ELF-1 (cell line): ENCODE results near the gene NAT16.
"Not testable (repeated sequence)": the region's sequence is repeated elsewhere in the genome, so short reads cannot be mapped to it uniquely, and the experiment has no call there.

Experiments
- DNase-seq: peaks from one replicate; pipeline ENCODE4 v3.0.0-alpha.2; 2016; ENCODE audit warnings: low read depth, low spot score

The NAT16 gene

DNA sequence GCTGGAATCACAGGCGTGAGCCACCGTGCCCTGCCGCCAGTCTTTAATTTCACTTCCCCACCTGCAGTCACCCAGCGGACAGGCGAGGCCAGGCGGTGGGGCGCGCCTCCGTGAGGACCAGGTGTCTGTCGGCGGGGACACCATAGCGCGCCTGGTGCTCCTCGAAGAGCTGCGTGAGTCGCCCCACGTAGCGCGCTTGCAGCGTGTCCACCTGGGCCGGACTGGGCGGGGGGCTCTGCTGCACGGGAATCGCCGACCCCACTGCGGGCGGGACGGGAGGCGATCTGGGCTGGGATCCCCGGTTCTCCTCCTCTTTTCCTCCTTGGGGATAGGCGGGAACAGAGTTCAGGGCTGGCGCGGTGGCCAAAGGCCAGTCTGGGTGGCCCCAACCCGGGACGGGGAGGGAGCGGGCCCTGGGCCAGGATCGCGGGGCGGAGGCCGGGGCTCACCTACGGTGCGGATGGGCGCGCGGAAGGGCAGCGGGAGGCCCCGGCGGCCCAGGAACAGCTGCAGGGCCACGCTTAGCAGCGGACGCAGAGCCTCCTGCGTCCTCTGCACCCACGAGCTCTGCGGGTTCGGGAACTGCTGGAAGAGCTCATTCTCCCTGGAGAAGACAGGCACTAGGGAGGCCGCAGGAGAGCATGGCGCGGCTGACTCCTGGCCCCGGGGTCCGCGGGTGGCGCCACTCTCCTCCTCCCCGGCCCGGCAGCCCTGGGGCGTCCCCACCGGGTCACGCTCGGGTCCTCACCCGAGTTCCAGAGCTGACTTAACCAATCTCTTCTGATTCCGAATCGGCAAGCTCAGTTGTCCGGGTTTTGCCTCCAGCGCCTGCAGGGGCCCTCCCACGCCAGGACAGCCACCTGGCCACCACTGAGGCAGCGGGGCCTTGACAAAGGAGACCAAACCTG is 21.9 kb upstream of the NAT16 start:
- DNase-seq, result peak; percentile 41

DNA sequence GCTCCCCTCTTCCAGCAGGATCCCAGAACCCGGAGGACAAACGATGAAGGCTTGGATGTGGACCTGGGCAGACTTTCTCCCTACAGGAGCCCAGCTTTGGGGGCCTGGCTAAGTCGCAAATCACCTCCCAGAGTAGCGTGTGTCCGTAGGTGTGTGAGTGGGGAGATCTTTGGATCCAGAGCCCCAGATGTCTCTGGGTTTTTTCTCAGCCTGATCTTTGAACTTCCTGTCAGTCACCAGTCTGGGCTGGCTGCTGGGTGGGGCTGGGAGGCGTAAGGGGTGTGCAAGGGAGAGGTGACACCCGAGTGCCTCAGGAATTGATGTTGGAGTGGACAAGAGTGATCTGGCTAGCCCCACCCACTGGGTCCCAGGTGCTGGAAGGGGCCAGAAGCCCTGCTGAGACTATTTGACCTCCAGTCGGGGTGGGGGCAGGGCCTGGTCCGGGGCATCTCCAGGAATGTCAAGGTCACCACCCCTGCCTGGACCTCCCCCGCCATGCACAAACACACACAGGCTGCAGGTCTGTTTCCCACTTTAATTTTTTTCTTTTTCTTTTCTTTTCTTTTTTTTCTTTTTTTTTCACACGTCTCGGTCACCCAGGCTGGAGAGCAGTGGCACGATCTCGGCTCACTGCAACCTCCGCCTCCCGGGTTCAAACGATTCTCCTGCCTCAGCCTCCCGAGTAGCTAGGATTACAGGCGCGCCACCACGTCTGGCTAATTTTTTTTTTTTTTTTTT is 20.9 kb upstream of the NAT16 start, which contains the start of gene MOGAT3:
Gene MOGAT3, minus strand, starts transcription at position 175 of the 738 bp plus-strand sequence. CDS start 182 bp downstream, outside the sequence.
- DNase-seq, result peak; percentile 30

DNA sequence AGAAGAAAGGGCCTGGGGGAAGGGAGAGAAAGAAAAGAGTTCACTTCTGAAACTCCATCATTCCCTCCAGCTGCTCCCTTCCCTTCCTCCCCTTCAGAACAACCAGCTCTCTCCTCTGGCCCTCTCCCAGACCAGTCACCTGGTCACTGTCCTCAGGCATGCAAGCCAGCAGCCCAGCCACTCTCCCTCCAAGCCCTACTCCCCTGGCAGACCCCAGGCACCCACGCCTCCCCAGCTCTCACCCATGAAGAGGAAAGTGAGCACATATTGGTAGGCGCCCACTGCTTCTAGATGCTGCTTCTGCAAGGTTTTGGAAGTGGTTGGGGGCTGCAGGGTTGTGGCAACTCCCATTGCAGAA is 20.4 kb upstream of the NAT16 start:
- DNase-seq, result peak; percentile 51

DNA sequence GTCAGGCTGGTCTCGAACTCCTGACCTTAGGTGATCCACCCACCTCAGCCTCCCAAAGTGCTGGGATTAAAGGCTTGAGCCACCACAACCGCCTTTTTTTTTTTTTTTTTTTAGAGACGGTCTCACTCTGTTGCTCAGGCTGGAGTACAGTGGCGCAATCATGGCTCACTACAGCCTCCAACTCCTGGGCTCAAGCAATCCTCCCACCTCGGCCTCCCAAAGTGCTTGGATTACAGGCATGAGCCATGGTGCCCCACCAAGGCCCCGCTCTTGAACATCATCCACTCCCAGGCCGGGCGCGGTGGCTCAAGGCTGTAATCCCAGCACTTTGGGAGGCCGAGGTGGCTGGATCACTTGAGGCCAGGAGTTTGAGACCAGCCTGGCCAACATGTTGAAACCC is 19.4 kb upstream of the NAT16 start:
- DNase-seq, result not testable (repeated sequence)

DNA sequence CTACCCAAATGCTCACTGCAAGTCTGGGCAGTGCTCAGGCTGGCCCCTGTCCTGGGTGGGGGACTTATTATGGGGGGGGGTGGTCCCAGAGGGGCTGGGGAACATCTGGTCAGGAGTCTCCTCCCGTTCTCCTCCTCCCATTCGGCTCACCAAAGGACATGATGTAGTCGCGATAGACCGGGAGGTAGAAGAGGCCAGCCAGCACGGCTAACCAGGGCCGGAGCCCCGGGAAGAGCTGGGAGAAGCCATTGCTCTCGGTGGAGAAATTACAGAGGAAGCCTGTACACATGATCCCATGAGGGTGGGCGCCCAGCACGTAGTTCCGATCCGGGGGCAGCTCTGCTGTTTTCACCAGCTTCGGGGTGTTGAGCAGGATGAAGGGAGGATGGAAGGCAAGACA is 18.4 kb upstream of the NAT16 start:
- no peak for DNase-seq

DNA sequence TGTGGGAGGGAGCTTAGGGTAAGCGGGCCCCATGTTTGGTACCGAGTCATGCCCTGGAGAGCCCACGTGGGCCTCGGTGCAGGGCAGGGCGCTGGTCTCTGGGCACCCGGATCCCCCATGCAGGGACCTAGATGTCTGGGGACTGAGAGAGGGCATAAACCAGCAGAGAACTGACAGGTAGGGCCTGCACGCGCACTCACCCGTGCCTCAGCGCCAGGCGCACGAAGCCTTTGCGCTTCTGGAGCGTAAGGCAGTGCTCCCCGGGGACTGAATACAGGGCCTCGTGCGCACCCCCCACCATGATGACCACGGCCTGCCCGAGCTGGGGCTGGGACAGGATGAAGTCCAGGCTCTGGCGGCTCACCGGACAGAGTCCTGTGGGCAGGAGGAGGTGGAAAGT is 17.9 kb upstream of the NAT16 start:
- no peak for DNase-seq

DNA sequence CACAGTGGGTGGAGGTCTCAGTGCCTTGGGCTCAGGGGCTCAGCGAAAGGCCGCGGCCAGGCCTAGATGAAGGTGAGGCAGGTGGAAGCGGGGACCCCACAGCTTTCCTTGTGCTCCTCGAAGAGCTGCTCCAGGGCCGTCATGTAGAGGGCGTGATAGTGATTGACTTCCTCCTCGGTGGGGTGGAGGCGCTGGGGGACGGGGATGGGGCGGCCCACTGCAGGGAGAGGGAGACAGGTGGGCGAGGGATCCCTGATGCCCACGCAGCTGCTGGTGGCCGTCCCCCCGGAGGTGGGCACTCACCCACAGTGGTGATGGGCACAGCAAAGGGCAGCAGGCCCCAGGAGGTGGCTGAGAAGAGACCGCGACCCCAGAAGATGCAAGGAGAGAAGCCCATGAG is 15.8 kb upstream of the NAT16 start:
- no peak for DNase-seq

DNA sequence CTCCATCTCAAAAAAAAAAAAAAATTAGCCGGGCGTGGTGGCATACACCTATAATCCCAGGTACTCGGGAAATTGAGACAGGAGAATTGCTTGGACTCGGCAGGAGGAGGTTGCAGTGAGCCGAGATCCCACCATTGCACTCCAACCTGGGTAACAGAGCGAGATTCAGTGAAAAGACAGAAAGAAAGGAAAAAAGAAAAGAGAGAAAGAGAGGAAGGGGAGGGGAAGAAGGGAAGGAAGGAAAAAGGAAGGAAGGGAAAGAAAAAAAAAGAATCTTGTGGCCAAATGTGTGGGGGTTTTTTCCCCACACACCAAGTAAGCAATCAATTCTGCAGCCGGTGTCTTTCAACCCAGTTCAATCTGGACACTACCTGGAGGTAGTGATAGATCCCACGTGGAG is 9.0 kb upstream of the NAT16 start:
- no peak for DNase-seq

DNA sequence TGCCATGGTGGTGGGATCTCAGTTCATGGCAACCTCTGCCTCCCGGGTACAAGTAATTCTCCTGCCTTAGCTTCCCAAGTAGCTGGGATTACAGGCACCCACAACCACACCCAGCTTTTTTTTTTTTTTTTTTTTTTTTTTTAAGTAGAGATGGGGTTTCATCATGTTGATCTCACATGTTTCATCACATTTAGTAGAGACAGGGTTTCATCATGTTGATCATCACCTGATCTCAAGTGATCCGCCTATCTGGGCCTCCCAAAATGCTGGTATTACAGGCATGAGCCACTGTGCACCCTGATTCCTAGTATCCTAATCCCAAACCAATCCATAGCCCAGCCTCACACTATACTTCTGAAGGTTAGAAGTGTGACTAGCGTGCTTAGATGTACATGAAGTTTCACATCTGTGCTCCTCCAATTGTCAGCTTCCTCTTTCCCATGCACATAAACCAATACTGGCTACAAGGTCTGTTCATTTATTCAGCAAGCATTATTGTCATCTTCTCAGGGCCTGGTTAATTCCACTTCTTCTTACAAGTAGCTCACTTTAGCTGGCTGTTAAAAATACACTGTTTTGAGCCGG is 6.8 kb upstream of the NAT16 start:
- DNase-seq, result no peak

DNA sequence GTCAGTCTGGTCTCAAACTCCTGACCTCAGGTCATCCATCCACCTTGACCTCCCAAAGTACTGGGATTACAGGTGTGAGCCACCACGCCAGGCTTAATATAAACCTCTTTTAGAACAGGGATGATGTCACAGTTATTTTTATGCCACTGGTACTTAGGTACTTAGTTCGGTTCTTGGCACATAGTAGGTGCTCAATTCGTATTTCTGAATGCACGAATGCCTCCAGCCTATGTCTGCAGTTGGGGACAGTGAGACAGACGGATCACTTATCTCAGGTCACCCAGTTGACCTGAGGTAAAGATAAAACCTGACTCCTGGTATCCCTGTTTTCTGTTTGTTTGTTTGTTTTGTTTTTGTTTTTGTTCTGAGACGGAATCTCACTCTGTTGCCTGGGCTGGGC is 6.1 kb upstream of the NAT16 start:
- no peak for DNase-seq

DNA sequence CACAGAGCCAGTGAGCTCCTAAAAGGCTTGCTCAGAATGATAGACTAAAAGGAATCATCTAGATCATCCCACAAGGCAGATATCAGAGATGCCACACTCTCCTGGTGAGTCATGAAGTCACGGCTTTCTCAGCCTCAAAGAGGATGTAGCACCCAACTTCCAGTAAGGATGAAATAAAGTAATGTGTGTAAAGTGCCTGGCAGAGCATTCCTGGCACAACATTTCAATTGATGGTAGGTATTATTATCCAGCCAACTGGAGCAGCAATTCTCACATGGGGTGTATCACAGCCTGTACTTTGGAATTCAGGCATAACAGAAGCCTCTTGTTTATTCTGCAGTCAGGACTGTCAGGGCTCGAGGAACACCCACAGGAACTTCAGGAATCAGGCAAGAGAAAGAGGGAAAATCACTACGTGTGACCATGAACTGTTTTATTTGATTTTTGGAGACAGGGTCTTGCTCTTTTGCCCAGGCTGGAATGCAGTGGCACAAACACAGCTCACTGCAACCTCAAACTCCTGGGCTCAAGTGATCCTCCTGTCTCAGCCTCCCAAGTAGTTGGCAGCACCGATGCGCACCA is 5.3 kb upstream of the NAT16 start:
- DNase-seq, result no peak

DNA sequence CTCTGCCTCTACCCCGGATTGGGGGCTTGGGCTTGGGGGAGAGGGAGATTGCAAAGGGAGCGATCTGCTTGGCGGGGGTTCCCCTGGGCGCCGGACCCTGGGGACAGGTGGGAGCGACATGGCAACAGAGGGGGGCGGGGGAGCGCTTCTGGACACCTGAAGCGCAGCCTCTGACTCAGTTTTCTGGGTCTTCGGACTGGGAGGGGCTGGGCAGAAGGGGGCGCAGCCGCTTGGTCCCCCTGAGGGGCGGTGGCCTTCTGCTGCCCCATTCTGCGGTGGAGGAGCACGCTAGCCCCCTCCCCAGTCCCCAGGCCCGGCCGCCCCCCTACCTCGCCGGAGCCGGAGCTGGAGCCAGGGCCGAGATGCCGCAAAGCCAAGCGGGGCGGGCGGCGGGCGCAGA is 380 bp downstream of the NAT16 start:
- DNase-seq, result no peak

DNA sequence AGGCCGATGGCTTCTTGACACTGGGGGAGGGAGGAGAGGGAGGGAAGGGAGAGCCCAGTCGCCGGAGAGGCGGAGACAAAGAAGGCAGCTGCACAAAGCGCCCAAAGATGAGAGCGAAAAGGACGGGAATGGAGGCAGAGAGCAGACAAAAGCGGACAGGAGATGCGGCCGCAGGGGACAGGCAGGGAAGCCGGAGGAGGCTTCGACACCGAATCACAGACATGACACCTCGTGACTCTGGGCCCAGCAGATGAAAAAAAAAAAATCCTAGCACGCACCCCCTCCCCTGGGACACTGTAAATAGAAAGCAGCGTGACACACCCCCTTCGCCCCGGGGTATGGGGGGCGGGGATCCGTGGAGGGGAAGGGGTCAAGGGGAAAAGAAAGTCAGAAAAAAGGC is 976 bp downstream of the NAT16 start:
- peak; percentile 69 for DNase-seq

DNA sequence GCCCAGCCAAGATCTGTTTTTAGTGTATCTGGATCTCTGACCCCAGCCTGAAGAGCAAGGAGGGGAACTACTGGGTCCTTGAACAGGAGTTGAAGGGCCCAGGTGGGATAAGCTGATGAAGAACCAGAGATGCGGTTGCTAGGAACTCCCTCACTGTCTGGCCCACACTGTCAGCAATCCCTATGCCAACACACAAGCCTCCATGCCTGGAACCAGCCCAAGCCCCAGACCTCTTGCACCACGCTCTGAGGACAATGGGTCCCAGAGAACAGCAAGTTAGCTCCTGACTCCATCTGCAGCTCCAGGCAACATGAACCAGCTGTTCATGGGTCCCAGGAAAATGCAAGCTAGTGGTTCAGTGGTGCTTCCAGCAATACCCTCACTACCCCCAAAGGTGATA is 2.4 kb downstream of the NAT16 start:
- no peak for DNase-seq

DNA sequence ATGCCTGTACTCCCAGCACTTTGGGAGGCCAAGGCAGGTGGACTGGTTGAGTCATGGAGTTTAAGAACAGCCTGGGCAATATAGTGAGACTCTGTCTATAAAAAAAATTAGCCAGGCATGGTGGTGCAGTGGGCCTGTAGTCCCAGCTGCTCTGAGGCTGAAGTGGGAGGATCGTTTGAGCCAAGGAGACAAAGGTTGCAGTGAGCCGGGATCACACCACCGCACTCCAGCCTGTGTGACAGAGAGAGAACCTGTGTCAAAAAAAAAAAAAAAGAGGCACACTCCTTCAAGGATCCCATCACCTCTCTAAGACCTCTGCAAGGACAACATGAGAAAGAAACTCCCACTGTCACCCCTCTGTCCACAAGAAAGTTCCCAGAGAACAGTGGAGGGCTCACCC is 4.4 kb downstream of the NAT16 start:
- no peak for DNase-seq

DNA sequence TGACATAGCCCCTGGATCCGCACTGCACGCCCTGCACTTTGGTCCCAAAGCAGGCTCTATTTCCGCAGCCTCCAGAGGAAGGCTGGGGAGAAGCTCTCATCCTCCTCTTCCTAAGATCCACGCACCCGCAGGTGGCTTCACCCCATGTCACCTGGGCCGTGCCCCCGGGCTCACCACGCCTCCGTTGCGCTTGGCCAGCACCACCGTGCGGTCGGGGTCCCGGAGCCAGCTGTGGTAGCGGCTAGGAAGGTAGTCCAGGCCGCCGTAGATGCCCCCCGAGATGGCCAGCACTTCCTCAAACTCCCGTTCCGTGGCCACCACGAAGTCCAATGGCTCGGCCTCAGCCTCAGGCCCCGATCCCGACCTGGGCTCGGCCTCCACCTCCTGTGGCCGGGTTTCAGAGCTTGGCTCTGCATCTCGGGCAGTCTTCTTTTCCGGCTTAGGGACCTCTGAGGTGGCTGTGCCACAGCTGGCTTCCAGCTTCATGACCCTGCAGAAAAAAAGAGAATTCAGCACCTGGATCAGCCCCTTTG is 5.7 kb downstream of the NAT16 start:
- peak; percentile 59 for DNase-seq

DNA sequence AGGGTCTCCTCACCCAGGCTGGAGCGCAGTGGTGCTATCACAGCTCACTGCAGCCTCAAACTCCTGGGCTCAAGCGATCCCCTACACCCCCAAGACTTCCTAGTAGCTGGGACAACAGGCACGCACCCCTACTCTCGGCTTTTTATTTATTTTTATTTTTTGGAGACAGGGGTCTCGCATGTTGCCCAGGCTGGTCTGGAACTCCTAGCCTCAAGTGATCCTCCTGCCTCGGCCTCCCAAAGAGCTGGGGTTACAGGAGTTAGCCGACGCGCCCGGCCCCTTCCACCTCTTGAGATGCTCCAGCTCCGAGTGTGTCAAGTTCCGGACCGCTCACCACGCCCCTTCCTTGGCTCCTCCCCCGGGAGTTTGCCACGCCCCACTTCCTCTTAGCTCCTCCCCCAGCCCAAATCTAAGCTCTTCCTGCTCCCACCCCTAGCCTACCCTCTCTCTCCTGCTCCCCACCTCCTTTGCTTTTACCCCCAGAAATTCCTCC is 6.3 kb downstream of the NAT16 start:
- peak; percentile 93 for DNase-seq

DNA sequence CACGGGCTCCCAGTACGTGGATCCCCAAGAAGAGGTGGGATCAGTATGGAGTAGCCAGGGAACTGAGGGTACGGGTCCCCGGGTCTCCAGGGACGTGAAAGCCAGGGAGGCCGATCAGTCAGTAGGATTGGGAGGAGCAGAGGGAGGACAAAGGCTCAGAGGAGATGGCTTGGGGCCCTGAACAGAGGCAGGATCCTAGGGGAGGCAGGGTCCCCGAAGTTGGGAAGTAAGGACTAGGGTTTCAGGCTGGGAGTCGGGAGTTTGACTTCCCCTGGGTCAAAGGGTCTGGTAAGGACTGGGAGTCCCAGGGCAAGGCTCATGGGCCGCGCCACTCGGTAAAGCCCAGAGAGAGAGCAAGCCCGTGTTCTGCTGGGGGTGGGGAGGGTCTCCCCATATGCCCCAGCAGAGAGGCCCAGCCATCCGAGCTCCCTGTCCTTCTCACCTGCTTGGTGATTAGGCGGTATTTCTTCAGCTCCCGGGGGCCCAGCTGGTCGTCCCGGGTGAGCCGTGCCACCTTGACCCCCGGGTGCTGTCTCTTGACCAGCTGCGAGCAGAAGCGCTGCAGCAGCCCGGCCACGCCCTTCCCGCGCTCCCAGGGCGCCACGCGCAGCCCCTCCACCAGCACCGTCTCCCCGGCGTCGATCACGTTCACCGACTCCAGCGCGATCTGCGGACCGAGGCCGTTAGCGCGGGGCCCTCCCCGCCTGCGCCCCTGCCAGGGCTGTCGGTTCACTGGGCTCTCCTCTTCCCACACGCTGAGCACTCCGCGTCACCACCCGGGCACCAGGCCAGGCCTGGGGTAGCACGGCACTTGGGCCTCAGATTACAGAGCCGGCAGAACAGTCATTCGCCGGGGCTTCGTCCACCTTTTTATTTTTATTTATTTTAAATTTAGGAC is 7.0 kb downstream of the NAT16 start:
- no peak for DNase-seq

DNA sequence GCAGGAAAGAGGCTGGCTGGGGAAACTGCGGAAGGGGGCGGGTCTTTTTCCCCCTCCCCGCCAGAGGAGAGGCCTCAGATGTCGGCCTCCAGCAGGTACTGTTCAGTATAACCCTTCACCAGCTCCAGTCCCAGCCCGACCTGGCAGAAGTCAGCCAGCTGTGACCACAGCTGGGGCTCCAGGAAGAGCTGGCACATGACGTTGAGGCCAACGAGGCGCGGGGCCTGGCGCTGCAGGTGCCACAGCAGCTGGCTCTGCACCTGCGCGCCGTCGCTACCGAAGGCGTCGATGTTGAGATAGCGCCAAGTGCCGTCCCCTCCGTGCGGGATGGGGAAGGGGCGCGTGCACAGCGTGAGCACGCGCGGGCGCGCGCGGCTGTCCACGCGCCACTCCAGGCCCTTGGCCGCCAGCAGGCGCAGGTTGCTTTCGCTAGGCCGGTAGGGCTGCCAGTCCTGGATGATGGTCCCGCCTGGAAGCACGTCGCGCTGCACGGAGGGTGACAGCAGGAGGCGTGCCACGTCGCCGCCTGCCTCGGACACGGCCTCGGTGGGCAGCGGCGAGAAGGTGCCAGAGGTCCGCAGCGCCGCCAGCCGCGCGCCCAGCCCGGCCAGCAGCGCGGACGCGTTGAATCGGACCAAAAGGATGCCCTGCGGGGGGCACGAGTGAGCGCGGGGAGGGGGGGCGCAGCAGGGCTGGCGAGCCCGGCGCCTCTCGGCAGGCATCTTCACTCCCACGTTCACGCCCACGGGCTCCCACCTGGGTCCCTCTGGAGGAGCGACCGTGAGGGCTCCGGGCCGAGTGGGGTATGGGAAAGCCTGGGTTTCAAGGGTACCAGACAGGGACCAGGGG is 7.9 kb downstream of the NAT16 start:
- peak; percentile 50 for DNase-seq

DNA sequence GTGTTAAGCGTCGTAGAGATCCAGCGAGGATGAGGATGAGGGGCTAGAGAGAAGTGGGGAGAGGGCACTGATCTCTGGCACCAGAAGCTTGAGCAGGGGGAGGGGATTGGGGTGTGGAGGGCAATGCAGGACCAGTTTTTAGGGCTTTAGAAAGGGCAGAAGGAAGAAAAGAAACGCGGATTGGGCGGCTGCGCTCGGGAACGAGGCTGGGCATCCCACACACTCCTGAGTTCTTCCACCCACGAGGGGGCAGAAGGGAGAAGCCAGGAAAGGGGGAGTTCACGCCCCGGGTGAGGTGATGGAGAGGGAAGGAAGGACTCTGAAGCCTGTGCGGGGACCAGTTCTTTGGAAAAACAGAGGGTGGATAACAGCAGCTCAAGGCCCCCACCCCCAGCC is 8.7 kb downstream of the NAT16 start:
- DNase-seq, result no peak
